ENCODE results near the gene PRRX2. TPM values are rescaled to one million over a fixed set of nuclear protein-coding genes. Genes with fewer than 3 reads are reported as not detected.

Gene PRRX2
- total RNA-seq, 1 experiment from 2014 or later, result 10.7 TPM

- TF ChIP-seq AFF4 (CRISPR knock-in tag; IDR thresholded peaks at IDR 0.05; ENCODE audit: borderline replicate concordance), result no peak
- peak; percentile 99 for TF ChIP-seq ESRRA (CRISPR knock-in tag; IDR thresholded peaks at IDR 0.05; ENCODE audit: borderline replicate concordance)
- TF ChIP-seq FOXP1 (CRISPR knock-in tag; IDR thresholded peaks at IDR 0.05; ENCODE audit: borderline replicate concordance), result peak; percentile 85
- TF ChIP-seq JUN (CRISPR knock-in tag; IDR thresholded peaks at IDR 0.05), result no peak
- TF ChIP-seq TEAD4 (CRISPR knock-in tag; IDR thresholded peaks at IDR 0.05), result 0 out of 2 replicates have a peak, but pooled peaks have one; percentile 28
- 0 out of 2 replicates have a peak, but pooled peaks have one; percentile 48 for TF ChIP-seq E2F5 (CRISPR knock-in tag; IDR thresholded peaks at IDR 0.05)
- TF ChIP-seq RELA (CRISPR knock-in tag; IDR thresholded peaks at IDR 0.05; ENCODE audit: borderline replicate concordance), result no peak
- TF ChIP-seq KAT7 (CRISPR knock-in tag; IDR thresholded peaks at IDR 0.05; ENCODE audit: borderline replicate concordance), result peak; percentile 71; the same call in 1 of the 2 replicates
- TF ChIP-seq ATF2 (CRISPR knock-in tag; IDR thresholded peaks at IDR 0.05; ENCODE audit: borderline replicate concordance, low read depth), result no peak
- peak; percentile 24; the same call in 1 of the 2 replicates for TF ChIP-seq FOXP4 (CRISPR knock-in tag; IDR thresholded peaks at IDR 0.05)
- 0 out of 2 replicates have a peak, but pooled peaks have one; percentile 43 for TF ChIP-seq ZNF416 (CRISPR knock-in tag; IDR thresholded peaks at IDR 0.05)
- TF ChIP-seq CREB1 (CRISPR knock-in tag; IDR thresholded peaks at IDR 0.05), result no peak
- TF ChIP-seq ZNF512 (CRISPR knock-in tag; IDR thresholded peaks at IDR 0.05; ENCODE audit: borderline replicate concordance), result no peak
Observed at GRCh38 chr9:129696944-129697655, 31.7 kb downstream of the PRRX2 start (continued).

GRCh38 chr9:129697656-129698253 lies 32.3 kb downstream of the PRRX2 start:
- CTCF ChIA-PET, result interaction anchor here (0.8 to 3.9 kb wide), 8 partner anchors 10 to 558 kb away, joined by 3 to 26 read pairs (median 10); partner anchors contain the start of gene ASB6
- Mint-ChIP-seq H3K36me3 (no peaks in the 10 kb centered on the region), H3K4me1 (peaks cover 10% of the 10 kb centered on the region), H3K9me3 (no peaks in the 10 kb centered on the region), H3K27ac (no peak overlapping the region), H3K4me3 (peak overlapping the region; percentile 50), H3K27me3 (ENCODE audit: low read depth) (peaks cover 13% of the 10 kb centered on the region)
- DNase-seq (ENCODE audit: low spot score) (no peak), ATAC-seq (peak; percentile 13; the same call in 1 of the 2 replicates)
- TF ChIP-seq EMX1 (CRISPR knock-in tag; IDR thresholded peaks at IDR 0.05) (no peak), JUN (CRISPR knock-in tag; IDR thresholded peaks at IDR 0.05) (no peak), ZNF219 (CRISPR knock-in tag; IDR thresholded peaks at IDR 0.05; ENCODE audit: borderline replicate concordance) (no peak), ZNF671 (CRISPR knock-in tag; IDR thresholded peaks at IDR 0.05) (no peak), ZNF416 (CRISPR knock-in tag; IDR thresholded peaks at IDR 0.05) (no peak), JAZF1 (CRISPR knock-in tag; IDR thresholded peaks at IDR 0.05) (no peak), NR2C2 (CRISPR knock-in tag; IDR thresholded peaks at IDR 0.05) (no peak), NFATC4 (CRISPR knock-in tag; IDR thresholded peaks at IDR 0.05) (no peak), ZNF317 (CRISPR knock-in tag; IDR thresholded peaks at IDR 0.05; ENCODE audit: borderline replicate concordance, low read depth) (no peak)
- POLR2A ChIA-PET, result no interaction called here

All from WTC11 (cell line).